ENCODE measurements around the gene BABAM2.
"Not testable (repeated sequence)": the region's sequence is repeated elsewhere in the genome, so short reads cannot be mapped to it uniquely, and the experiment has no call there.

Gene BABAM2

GRCh38 chr2:28316546-28317335 lies 426.2 kb downstream of the BABAM2 start:
- no peak for DNase-seq (ENCODE audit: low read depth)

- no peak for DNase-seq (ENCODE audit: low read depth)
Observed at GRCh38 chr2:28317390-28317789, 426.9 kb downstream of the BABAM2 start.

DNA sequence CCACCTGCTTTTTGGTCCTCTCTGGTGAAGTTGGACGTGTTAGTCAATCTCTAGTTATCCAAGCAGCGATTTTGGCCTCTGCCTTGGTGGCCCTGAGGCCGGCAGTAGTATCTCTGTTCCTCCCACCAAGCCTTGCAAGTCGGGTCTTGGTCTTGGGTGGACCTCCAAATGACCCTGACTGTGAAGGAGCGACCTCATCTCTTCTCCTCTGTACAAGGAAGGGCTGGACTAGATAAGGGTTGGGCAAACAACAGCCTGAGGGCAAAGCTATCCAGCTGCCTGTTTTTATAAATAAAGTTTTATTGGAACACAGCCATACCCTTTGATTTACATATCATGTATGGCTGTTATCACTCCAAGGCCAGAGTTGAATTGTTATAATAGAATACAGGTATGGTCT lies 427.5 kb downstream of the BABAM2 start:
- no peak for DNase-seq (ENCODE audit: low read depth)

DNA sequence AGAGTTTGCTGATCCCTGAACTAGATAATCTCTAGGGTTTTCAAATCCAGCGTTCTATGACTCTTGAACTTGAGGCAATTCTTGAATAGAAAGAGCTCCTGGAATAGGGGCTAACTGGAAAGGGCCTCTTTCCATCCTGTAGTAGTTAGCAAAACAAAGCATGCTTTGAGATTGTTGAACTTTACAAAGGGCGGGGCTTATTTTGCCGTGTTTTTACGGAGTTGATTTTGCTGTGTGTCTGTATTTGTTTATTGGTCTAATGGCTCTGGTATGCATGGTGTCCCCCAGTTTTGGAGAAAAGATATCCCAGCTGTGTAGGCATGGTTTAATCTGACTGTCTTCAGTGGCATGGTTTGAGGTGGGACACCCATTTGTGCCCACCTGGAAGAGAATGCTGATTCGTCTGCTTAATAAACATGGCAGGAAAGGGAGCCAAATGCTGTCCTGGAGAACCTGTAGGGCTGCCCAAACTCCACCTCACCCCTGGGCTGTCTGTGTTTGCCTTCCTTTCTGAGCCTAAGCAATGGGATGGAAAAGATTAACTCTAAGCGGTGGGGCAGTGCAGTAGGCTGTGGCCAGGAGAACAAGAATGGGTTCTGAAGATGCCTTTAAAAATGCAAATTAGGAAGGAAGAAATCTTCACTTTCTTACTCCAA lies 428.1 kb downstream of the BABAM2 start:
- no peak for DNase-seq (ENCODE audit: low read depth)

DNA sequence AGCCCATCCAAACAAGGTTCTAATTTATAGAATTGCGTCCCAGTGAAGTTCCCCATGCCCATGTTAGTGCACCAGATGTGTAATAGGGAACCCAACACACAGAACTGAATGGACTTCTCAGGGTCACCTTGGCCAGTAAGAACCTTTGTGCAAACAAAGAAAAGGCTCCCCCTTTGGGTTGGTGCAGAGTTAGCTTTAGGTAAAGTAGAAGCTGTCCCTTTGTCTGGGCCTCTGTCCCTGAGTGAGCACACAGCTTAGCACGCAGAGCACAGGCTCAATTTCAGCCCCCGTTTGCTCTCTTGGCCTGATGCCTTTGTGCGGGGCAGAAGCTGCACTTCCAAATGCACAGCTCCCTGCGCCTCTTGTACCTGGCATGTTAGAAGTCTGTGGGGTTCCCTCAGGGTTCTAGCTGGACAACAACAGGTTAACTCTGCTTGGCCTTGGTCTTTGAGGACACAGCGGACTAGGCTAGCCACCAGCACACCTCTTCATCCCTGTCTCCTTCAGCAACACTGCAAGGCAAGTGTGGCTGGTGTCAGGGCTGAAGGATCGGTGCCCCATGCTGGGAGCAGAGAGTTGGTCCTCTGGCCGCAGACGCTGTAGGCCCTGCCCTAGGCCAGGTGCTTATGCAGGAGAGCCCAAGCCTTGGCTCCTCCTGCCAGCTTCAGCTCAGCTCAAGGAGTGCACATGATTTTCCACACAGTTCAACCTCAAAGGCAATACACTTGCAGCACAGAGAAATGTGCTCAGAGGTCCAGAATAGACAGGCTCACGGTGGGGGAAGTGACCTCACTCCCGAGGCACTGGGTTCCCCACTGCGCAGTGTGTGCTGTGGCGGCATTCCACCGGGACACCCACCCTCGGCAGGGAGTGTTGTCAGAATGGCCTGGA lies 428.8 kb downstream of the BABAM2 start:
- DNase-seq (ENCODE audit: low read depth): no peak

GRCh38 chr2:28320009-28320365 lies 429.5 kb downstream of the BABAM2 start:
- DNase-seq (ENCODE audit: low read depth): no peak

- no peak for DNase-seq (ENCODE audit: low read depth)
Observed at GRCh38 chr2:28320371-28320770, 429.8 kb downstream of the BABAM2 start.

DNA sequence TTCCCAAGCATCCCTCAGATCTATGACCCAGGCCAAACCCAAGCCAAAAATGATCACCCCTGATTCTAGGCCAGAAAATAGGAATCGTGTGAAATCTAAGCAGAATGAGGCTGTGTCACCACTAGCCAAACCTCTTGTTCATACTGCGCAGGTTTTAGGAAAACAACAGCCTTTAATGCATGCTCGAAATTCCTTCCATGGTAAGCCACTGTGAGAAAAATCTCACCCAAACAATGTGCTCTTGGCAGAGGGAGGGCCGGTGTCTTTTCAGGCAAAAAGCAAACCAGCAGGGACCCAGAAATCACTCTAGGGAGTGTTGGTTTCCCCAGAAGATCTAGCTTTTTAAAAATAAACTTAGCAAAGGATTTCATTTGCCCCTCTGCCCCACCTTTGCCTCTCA lies 430.9 kb downstream of the BABAM2 start:
- no peak for DNase-seq (ENCODE audit: low read depth)

GRCh38 chr2:28322051-28322450 lies 431.5 kb downstream of the BABAM2 start:
- DNase-seq (ENCODE audit: low read depth): no peak

- no peak for DNase-seq (ENCODE audit: low read depth)
Observed at GRCh38 chr2:28322456-28322855, 431.9 kb downstream of the BABAM2 start.

- no peak for DNase-seq (ENCODE audit: low read depth)
Observed at GRCh38 chr2:28322981-28323396, 432.5 kb downstream of the BABAM2 start.

- no peak for DNase-seq (ENCODE audit: low read depth)
Observed at GRCh38 chr2:28325173-28325566, 434.6 kb downstream of the BABAM2 start.

DNA sequence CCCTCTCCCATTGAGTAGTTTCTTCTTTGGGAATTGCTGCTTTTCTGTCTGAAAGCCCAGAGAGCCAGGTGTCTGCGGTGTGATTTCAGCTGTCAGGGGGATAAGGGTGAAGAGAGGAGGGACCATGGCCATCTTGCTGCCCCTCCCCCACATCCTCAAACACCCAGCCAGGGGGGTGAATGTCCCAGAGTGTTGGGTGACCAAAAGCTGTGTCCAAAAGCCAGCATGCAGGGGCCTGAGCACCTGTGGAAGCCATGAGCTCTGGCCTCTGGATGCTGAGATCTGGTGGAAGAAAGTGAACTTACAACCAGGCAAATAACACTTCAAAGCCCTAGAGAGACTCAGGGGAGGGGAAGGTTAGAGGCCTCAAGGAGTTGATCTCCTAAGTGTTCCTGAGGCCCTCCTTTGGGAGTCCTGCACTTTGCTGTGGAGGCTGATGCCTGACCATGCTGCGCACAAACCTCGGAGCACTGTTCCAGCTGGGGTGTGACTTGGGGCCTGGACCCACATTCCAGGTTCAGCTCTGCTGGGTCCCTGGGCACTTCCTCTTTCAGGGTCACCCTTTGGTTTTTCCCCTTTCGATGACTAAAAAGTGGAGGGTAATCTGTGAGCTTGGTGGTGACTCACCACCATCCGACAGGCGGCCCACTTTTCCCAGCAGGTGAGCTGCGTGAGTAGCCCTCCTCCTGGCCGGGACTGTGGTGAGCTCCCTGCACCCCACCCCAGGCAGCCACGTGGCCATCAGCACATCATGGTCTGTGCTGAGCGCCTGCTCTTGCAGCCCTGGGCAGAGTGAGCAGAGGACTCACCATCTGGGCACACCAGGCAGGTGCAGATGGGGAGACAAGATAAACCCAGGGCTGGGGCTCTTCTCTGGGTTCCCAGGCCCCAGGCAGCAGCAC lies 435.3 kb downstream of the BABAM2 start:
- DNase-seq (ENCODE audit: low read depth): no peak

DNA sequence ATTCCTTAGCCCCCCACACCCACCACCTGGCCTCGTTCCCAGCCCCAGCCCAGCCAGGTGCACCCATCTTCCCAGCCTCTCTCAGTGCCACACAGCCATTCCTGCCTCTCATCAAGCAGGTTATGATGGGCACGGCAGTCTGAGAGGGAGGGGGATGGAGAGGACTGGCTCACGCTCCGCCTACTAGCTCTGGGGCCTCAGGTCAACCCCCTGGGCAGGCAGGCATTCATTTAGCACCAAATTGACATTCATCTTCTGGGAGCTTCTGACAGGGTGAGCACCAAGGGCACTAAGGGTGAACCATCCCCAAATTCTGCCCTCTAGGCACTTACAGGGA lies 435.9 kb downstream of the BABAM2 start:
- no peak for DNase-seq (ENCODE audit: low read depth)

DNA sequence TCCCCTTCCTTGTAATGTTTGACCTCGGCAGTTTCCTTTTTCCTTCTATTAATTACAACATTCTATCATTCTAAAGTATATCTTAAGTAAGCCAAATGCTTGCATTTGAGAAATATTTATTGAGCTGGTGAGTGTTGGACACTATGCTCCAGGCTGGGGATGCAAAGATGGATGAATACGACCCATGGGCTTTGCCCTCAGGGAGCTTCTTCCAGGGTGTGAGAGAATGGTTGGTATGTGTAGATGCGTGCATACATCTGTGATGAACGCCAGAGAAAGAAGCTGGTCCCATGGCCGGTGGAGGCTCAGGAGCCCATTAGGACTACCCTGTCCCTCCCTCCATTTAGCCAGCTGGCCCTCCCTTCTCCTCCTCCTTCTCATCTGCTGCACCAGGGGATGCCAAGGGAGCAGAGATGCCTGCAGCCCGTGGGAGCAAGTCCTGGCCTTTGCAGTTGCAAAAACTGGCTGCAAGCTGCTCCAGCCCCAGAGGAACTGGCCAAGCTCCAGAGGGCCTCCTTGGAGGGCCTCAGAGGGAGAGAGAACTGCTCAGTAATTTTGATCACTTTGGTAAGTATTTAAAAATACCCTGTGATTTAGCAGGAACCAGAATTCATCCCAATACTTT lies 436.5 kb downstream of the BABAM2 start:
- no peak for DNase-seq (ENCODE audit: low read depth)

DNA sequence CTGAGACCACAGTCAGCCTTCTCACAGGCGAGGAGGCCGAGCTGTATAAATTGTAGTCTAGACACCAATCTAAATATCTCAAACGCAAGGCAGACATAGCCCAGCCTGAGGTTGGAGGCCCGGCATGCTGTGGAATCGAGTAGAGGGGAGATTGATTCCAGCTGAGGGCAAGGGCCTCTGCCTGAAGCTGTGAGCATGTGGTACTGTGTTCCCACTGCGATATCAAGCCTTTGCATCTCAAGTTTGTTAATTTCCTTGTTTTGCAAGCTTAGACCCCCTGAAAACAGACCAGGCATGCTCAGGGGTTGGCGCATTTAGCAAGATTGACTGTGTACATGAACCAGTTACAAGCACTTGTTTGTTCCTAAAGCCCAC lies 437.0 kb downstream of the BABAM2 start:
- DNase-seq (ENCODE audit: low read depth): no peak

DNA sequence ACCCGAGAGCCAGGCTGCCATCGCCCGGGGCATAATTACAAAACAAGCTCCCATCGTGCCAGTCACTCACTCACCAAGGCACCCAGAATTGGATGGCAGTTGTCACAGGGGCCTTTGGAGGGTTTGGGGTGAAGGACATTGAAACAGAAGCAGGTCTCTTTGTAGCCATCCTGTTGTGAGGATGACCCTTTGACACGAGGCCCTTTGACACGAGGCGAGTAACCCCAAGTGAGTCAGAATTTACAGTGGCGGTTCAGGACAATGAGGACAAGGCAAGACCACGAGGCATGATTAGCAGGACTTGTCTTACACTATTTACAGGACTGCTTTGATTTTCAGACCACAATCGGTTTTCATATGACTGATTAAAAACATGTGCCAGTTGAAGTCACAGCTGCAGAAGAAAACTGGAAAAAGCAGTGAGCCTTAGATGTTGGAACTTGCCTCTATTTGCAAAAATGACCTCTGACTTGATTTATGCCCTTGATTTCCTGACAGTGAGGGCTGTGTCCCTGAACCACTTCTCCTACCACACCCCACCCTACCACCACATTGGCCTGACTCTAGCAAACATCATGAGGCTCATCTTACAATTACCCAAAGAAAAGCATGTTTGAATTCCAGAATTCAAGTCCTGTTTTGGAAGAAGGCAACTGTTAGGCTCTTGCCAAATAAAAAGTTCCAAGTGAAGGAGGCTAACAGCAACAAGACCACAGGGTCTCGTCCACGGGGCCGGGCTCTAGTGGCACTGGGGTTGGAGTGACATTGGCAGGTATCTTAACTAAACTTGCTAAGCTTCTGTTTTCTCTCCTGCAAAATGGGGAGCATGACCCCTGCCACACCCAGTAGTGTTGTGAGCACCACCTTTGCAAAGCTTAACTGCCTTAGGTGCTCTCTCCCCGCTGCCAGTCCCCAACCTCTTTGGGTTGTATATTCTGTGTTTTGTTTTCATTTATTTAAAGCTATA lies 437.7 kb downstream of the BABAM2 start:
- peak; percentile 61 for DNase-seq (ENCODE audit: low read depth)

GRCh38 chr2:28329184-28329583 lies 438.7 kb downstream of the BABAM2 start:
- DNase-seq (ENCODE audit: low read depth): no peak

DNA sequence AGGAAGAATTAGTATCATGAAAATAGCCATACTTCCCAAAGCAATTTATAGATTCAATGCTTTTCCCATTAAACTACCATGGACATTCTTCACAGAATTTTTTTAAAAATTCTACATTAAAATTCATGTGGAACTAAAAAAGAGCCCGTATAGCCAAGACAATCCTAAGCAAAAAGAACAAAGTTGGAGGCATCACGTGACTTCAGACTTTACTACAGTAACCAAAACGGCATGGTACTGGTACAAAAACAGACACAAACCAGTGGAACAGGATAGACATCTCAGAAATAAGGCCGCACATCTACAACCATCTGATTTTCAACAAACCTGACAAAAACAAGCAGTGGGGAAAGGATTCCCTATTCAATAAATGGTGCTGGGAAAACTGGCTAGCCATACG lies 440.2 kb downstream of the BABAM2 start:
- not testable (repeated sequence) for DNase-seq (ENCODE audit: low read depth)

- not testable (repeated sequence) for DNase-seq (ENCODE audit: low read depth)
Observed at GRCh38 chr2:28331797-28332196, 441.3 kb downstream of the BABAM2 start.
